Activated naive CD8-positive, alpha-beta T cell (primary cell): Measurements from ENCODE around the gene CCDC120.

Source experiments
- H3K27ac Mint-ChIP-seq: one replicate; pipeline ENCODE4 v1.8.0; 2021; ENCODE audit warnings: mixed read lengths
- H3K27me3 Mint-ChIP-seq: one replicate; pipeline ENCODE4 v1.8.0; 2021; ENCODE audit warnings: mixed read lengths
- H3K36me3 Mint-ChIP-seq: one replicate; pipeline ENCODE4 v1.8.0; 2021; ENCODE audit warnings: mixed read lengths
- H3K4me1 Mint-ChIP-seq: one replicate; pipeline ENCODE4 v1.8.0; 2021; ENCODE audit warnings: low read depth, mixed read lengths
- H3K4me3 Mint-ChIP-seq: one replicate; pipeline ENCODE4 v1.8.0; 2021; ENCODE audit warnings: mild to moderate bottlenecking, mixed read lengths
- H3K9me3 Mint-ChIP-seq: one replicate; pipeline ENCODE4 v1.8.0; 2021; ENCODE audit warnings: low read depth, mixed read lengths

CCDC120 gene

GRCh38 chrX:49054073-49054762 lies 4.6 kb upstream of the CCDC120 start:
- peaks cover 32% of the 10 kb centered on the region for H3K4me1 Mint-ChIP-seq
- no peaks in the 10 kb centered on the region for H3K27me3 Mint-ChIP-seq

GRCh38 chrX:49059201-49059600 lies 402 bp downstream of the CCDC120 start:
- Mint-ChIP-seq H3K27me3 (no peaks in the 10 kb centered on the region), H3K27ac (no peak overlapping the region), H3K9me3 (no peaks in the 10 kb centered on the region), H3K4me1 (peaks cover 21% of the 10 kb centered on the region), H3K4me3 (no peak overlapping the region), H3K36me3 (no peaks in the 10 kb centered on the region)

More at GRCh38 chrX:49054073-49054762, 4.6 kb upstream of the CCDC120 start:
- Mint-ChIP-seq H3K4me3 (peak overlapping the region; percentile 84), H3K9me3 (no peaks in the 10 kb centered on the region), H3K36me3 (no peaks in the 10 kb centered on the region), H3K27ac (peak overlapping the region; percentile 83)

GRCh38 chrX:49059681-49060085 lies 884 bp downstream of the CCDC120 start:
- Mint-ChIP-seq H3K4me3 (no peak overlapping the region), H3K9me3 (no peaks in the 10 kb centered on the region), H3K27ac (no peak overlapping the region), H3K27me3 (no peaks in the 10 kb centered on the region), H3K4me1 (peaks cover 17% of the 10 kb centered on the region), H3K36me3 (no peaks in the 10 kb centered on the region)

GRCh38 chrX:49060914-49061313 lies 2.1 kb downstream of the CCDC120 start:
- H3K27me3 Mint-ChIP-seq: no peaks in the 10 kb centered on the region
- no peak overlapping the region for H3K4me3 Mint-ChIP-seq
- no peak overlapping the region for H3K27ac Mint-ChIP-seq
- H3K4me1 Mint-ChIP-seq: peaks cover 4% of the 10 kb centered on the region
- H3K9me3 Mint-ChIP-seq: no peaks in the 10 kb centered on the region
- no peaks in the 10 kb centered on the region for H3K36me3 Mint-ChIP-seq

GRCh38 chrX:49061490-49061889 lies 2.7 kb downstream of the CCDC120 start:
- H3K36me3 Mint-ChIP-seq: no peaks in the 10 kb centered on the region
- no peaks in the 10 kb centered on the region for H3K9me3 Mint-ChIP-seq
- H3K27ac Mint-ChIP-seq: no peak overlapping the region
- no peak overlapping the region for H3K4me3 Mint-ChIP-seq
- peaks cover 3% of the 10 kb centered on the region for H3K4me1 Mint-ChIP-seq
- no peaks in the 10 kb centered on the region for H3K27me3 Mint-ChIP-seq

- no peaks in the 10 kb centered on the region for H3K36me3 Mint-ChIP-seq
- no peak overlapping the region for H3K27ac Mint-ChIP-seq
- no peak overlapping the region for H3K4me3 Mint-ChIP-seq
- H3K27me3 Mint-ChIP-seq: no peaks in the 10 kb centered on the region
- H3K4me1 Mint-ChIP-seq: no peaks in the 10 kb centered on the region
- H3K9me3 Mint-ChIP-seq: no peaks in the 10 kb centered on the region
Observed at GRCh38 chrX:49061916-49062315, 3.1 kb downstream of the CCDC120 start.

GRCh38 chrX:49063715-49064114 lies 4.9 kb downstream of the CCDC120 start:
- no peaks in the 10 kb centered on the region for H3K9me3 Mint-ChIP-seq
- H3K4me3 Mint-ChIP-seq: no peak overlapping the region
- no peak overlapping the region for H3K27ac Mint-ChIP-seq
- H3K27me3 Mint-ChIP-seq: no peaks in the 10 kb centered on the region
- H3K36me3 Mint-ChIP-seq: no peaks in the 10 kb centered on the region
- no peaks in the 10 kb centered on the region for H3K4me1 Mint-ChIP-seq

- H3K27me3 Mint-ChIP-seq: no peaks in the 10 kb centered on the region
- no peaks in the 10 kb centered on the region for H3K4me1 Mint-ChIP-seq
- no peak overlapping the region for H3K27ac Mint-ChIP-seq
- no peaks in the 10 kb centered on the region for H3K36me3 Mint-ChIP-seq
- no peaks in the 10 kb centered on the region for H3K9me3 Mint-ChIP-seq
- H3K4me3 Mint-ChIP-seq: no peak overlapping the region
Observed at GRCh38 chrX:49064303-49064702, 5.5 kb downstream of the CCDC120 start.

- Mint-ChIP-seq H3K27me3 (no peaks in the 10 kb centered on the region), H3K4me3 (no peak overlapping the region), H3K9me3 (no peaks in the 10 kb centered on the region), H3K27ac (no peak overlapping the region), H3K36me3 (no peaks in the 10 kb centered on the region), H3K4me1 (no peaks in the 10 kb centered on the region)
Observed at GRCh38 chrX:49064735-49065134, 5.9 kb downstream of the CCDC120 start.

- H3K27me3 Mint-ChIP-seq: no peaks in the 10 kb centered on the region
- H3K4me3 Mint-ChIP-seq: no peak overlapping the region
- H3K4me1 Mint-ChIP-seq: no peaks in the 10 kb centered on the region
- no peak overlapping the region for H3K27ac Mint-ChIP-seq
- no peaks in the 10 kb centered on the region for H3K9me3 Mint-ChIP-seq
- no peaks in the 10 kb centered on the region for H3K36me3 Mint-ChIP-seq
Observed at GRCh38 chrX:49066278-49066677, 7.5 kb downstream of the CCDC120 start.

- no peaks in the 10 kb centered on the region for H3K9me3 Mint-ChIP-seq
- H3K27me3 Mint-ChIP-seq: no peaks in the 10 kb centered on the region
- H3K4me1 Mint-ChIP-seq: no peaks in the 10 kb centered on the region
- H3K27ac Mint-ChIP-seq: no peak overlapping the region
- H3K4me3 Mint-ChIP-seq: no peak overlapping the region
- H3K36me3 Mint-ChIP-seq: no peaks in the 10 kb centered on the region
Observed at GRCh38 chrX:49066690-49067089, 7.9 kb downstream of the CCDC120 start.

- no peak overlapping the region for H3K4me3 Mint-ChIP-seq
- no peaks in the 10 kb centered on the region for H3K9me3 Mint-ChIP-seq
- H3K27me3 Mint-ChIP-seq: no peaks in the 10 kb centered on the region
- H3K36me3 Mint-ChIP-seq: no peaks in the 10 kb centered on the region
- H3K27ac Mint-ChIP-seq: no peak overlapping the region
- no peaks in the 10 kb centered on the region for H3K4me1 Mint-ChIP-seq
Observed at GRCh38 chrX:49067285-49068120, 8.7 kb downstream of the CCDC120 start.

GRCh38 chrX:49069038-49069437 lies 10.2 kb downstream of the CCDC120 start:
- Mint-ChIP-seq H3K27ac (no peak overlapping the region), H3K4me3 (no peak overlapping the region), H3K36me3 (no peaks in the 10 kb centered on the region), H3K27me3 (no peaks in the 10 kb centered on the region), H3K9me3 (no peaks in the 10 kb centered on the region), H3K4me1 (peaks cover 8% of the 10 kb centered on the region)

GRCh38 chrX:49070988-49071387 lies 12.2 kb downstream of the CCDC120 start:
- no peaks in the 10 kb centered on the region for H3K9me3 Mint-ChIP-seq
- no peak overlapping the region for H3K27ac Mint-ChIP-seq
- peaks cover 11% of the 10 kb centered on the region for H3K4me1 Mint-ChIP-seq
- H3K4me3 Mint-ChIP-seq: no peak overlapping the region
- no peaks in the 10 kb centered on the region for H3K36me3 Mint-ChIP-seq
- H3K27me3 Mint-ChIP-seq: no peaks in the 10 kb centered on the region

GRCh38 chrX:49071877-49072711 lies 13.3 kb downstream of the CCDC120 start:
- Mint-ChIP-seq H3K27ac (no peak overlapping the region), H3K4me1 (peaks cover 11% of the 10 kb centered on the region), H3K4me3 (peak overlapping the region; percentile 30), H3K27me3 (no peaks in the 10 kb centered on the region), H3K36me3 (no peaks in the 10 kb centered on the region), H3K9me3 (no peaks in the 10 kb centered on the region)
